Tibial nerve (tissue), 4 donors: ENCODE data around the gene DHX15. TPM values are rescaled to one million over a fixed set of nuclear protein-coding genes. Genes with fewer than 3 reads are reported as not detected.

Experiments
- DNase-seq, 2 donors: peaks; one replicate each; pipeline ENCODE4 v3.0.0-alpha.2; 2019; ENCODE audit warnings: low spot score in 2 of 2
- H3K27ac ChIP-seq, 4 donors: fragments of 200-600 bp; sonication (generic) in 3 of 4; one replicate each; pipeline ENCODE4 v1.5.1; 2017 to 2019; ENCODE audit warnings: mild to moderate bottlenecking in 1 of 4
- H3K27me3 ChIP-seq, 2 donors: fragments of 200-600 bp; sonication (generic) in 1 of 2; one replicate each; pipeline versions ENCODE4 v1.5.1 to v1.6.0; 2017 to 2019
- H3K36me3 ChIP-seq, 3 donors: fragments of 200-600 bp; sonication (generic); one replicate each; pipeline ENCODE4 v1.5.1; 2018 to 2019
- H3K4me1 ChIP-seq, 4 donors: fragments of 200-600 bp; sonication (generic) in 3 of 4; one replicate each; pipeline ENCODE4 v1.5.1; 2017 to 2019
- H3K4me3 ChIP-seq, 4 donors: fragments of 200-600 bp; sonication (generic) in 3 of 4; one replicate each; pipeline ENCODE4 v1.5.1; 2017 to 2019; ENCODE audit warnings: mild to moderate bottlenecking in 1 of 4, moderate library complexity in 1 of 4
- H3K9me3 ChIP-seq, 4 donors: fragments of 200-600 bp; sonication (generic) in 3 of 4; one replicate each; pipeline ENCODE4 v1.5.1; 2017 to 2019
- CTCF ChIP-seq, 5 experiments: fragments of 200-600 bp in 3 of 5; fragments of 450-650 bp in 2 of 5; sonication (generic) in 3 of 5; IDR thresholded peaks; one replicate each; pipeline ENCODE4 v1.5.1; 2016 to 2019; ENCODE audit warnings: antibody characterized with exemption in 5 of 5, mild to moderate bottlenecking in 3 of 5, moderate library complexity in 2 of 5
- EP300 ChIP-seq, 2 donors: sonication (generic); formaldehyde crosslinking; IDR thresholded peaks; one replicate each; pipeline ENCODE4 v1.6.1; 2017; ENCODE audit warnings: antibody characterized with exemption in 2 of 2, mild to moderate bottlenecking in 1 of 2
- POLR2A ChIP-seq, 2 donors: fragments of 450-650 bp; IDR thresholded peaks; one replicate each; pipeline ENCODE4 v1.6.1; 2017; ENCODE audit warnings: antibody characterized with exemption in 2 of 2, mild to moderate bottlenecking in 2 of 2, moderate library complexity in 2 of 2
- WGBS, 2 donors: methylation state at CpG; one replicate each; pipeline ENCODE4 v1.1.5; 2018; 5-methylcytosine and 5-hydroxymethylcytosine counted together
- total RNA-seq, 4 donors: library from RNA; depleted of rRNA; stranded (reverse); fragments of >200 nt; gene quantifications; one replicate each; pipeline ENCODE4 v1.1.0, GENCODE V29; 2016

DHX15 gene
- total RNA-seq, 4 donors from 2014 or later = 127 to 167 (median 134) TPM

DNA sequence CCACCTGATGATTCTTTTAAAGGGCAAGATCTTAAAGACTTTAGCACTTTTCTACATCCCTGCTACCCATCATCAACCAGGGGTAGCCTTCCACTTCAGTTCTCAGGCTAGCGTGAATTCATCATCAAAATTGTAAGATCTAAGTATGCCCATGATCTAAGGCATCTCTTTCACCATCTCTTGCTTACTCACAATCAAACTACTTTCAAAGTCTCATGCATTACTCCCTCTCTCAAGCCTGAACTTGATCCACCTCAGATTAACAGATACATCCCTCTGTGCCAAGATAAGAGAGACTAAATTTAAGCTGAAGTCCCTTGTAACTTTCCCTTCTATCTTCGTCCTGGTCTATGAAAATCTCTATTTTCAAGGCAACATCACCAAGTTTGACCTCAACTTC, 62.8 kb downstream of the DHX15 start:
- WGBS, 2 donors = 96 to 99% methylated on average over 2 of the region's 2 CpGs
- H3K9me3 ChIP-seq = no peaks in the 10 kb centered on the region
- TF ChIP-seq EP300 (IDR thresholded peaks at IDR 0.05) = no peak
- no peak for TF ChIP-seq POLR2A (IDR thresholded peaks at IDR 0.05)
- TF ChIP-seq CTCF (IDR thresholded peaks at IDR 0.05) = no peak
- no peak overlapping the region for H3K4me3 ChIP-seq
- no peaks in the 10 kb centered on the region for H3K27me3 ChIP-seq
- H3K4me1 ChIP-seq = peaks cover 0 to 15% (median 6%) of the 10 kb centered on the region in 4 donors
- H3K27ac ChIP-seq = no peak overlapping the region
- no peak for DNase-seq
- H3K36me3 ChIP-seq = peaks cover 0 to 31% (median 0%) of the 10 kb centered on the region in 3 donors

DNA sequence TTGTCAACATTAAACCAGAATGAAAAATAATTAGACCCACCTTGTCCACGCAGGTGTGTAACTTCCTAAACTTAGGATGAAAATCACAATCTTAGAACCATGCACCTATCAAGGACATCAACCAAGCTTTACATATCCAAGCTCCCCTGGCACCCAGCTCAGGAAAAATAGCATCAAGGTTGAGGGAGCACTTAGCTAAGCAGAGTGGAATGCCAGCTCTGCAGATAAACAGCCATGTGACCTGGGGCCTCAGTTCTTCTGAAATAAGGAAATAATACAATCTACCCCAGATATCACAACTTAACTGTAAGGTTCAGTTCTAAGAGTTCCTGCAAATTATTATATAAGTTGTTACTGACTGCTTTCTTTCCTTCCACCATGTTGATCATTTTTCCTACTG, 64.7 kb downstream of the DHX15 start:
- Histone ChIP-seq H3K27me3 (no peaks in the 10 kb centered on the region), H3K4me3 (no peak overlapping the region), H3K27ac (peak overlapping the region in 1 of 4 donors; percentile 65), H3K36me3 (peaks cover 0 to 14% (median 0%) of the 10 kb centered on the region in 3 donors), H3K4me1 (peaks cover 0 to 15% (median 6%) of the 10 kb centered on the region in 4 donors), H3K9me3 (no peaks in the 10 kb centered on the region)
- TF ChIP-seq CTCF (IDR thresholded peaks at IDR 0.05) (no peak), EP300 (IDR thresholded peaks at IDR 0.05) (no peak), POLR2A (IDR thresholded peaks at IDR 0.05) (no peak)
- no peak for DNase-seq
- WGBS, 2 donors = 88 to 97% methylated on average over 1 of the region's 1 CpG

DNA sequence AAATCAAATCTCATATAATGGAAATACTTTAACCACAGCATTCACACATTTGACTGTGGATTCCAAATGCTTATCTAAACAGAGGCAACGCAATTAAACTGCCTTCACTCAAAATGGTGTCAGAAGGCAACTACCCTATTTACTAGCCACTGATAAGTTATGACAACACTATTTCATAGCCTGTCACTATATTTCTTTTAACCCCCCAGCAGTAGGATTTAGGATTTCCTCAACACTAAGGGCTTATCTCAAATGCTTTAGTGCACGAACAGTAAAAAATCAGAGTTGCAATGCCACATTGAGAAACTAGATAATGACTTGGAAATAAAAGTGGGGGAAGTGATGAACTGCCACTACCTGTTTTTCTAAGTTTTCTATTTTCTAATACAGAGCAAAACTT, 66.7 kb downstream of the DHX15 start:
- Histone ChIP-seq H3K36me3 (peaks cover 0 to 12% (median 0%) of the 10 kb centered on the region in 3 donors), H3K27me3 (no peaks in the 10 kb centered on the region), H3K4me1 (peaks cover 0 to 15% (median 6%) of the 10 kb centered on the region in 4 donors), H3K27ac (peak overlapping the region in 1 of 4 donors; percentile 65), H3K9me3 (no peaks in the 10 kb centered on the region), H3K4me3 (no peak overlapping the region)
- TF ChIP-seq EP300 (IDR thresholded peaks at IDR 0.05) (no peak), CTCF (IDR thresholded peaks at IDR 0.05) (no peak), POLR2A (IDR thresholded peaks at IDR 0.05) (no peak)
- no peak for DNase-seq
- WGBS, 2 donors = 80 to 91% methylated on average over 2 of the region's 2 CpGs

DNA sequence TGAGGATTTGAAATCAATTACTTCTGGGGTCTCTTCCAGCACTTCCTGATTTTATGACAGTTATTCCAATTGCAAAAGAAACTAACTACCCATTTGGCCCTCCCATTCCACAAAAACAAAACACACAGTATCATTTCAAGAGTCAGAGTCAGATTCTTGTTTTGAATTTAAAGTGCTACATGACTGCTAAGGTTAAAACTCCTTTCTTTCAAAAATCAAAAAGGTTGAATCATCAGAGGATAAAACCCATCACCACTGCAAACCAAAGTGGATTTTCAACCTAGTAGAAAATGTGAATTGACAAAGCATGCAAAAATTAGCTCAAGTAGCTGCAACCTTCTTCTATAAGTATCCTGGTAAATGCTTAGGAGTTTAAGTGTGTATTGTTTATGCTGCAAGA, 67.4 kb downstream of the DHX15 start:
- Histone ChIP-seq H3K4me3 (no peak overlapping the region), H3K4me1 (peaks cover 0 to 15% (median 6%) of the 10 kb centered on the region in 4 donors), H3K9me3 (no peaks in the 10 kb centered on the region), H3K36me3 (peaks cover 0 to 12% (median 0%) of the 10 kb centered on the region in 3 donors), H3K27me3 (no peaks in the 10 kb centered on the region), H3K27ac (no peak overlapping the region)
- TF ChIP-seq EP300 (IDR thresholded peaks at IDR 0.05) = no peak
- no peak for TF ChIP-seq POLR2A (IDR thresholded peaks at IDR 0.05)
- TF ChIP-seq CTCF (IDR thresholded peaks at IDR 0.05) = no peak
- no peak for DNase-seq

DNA sequence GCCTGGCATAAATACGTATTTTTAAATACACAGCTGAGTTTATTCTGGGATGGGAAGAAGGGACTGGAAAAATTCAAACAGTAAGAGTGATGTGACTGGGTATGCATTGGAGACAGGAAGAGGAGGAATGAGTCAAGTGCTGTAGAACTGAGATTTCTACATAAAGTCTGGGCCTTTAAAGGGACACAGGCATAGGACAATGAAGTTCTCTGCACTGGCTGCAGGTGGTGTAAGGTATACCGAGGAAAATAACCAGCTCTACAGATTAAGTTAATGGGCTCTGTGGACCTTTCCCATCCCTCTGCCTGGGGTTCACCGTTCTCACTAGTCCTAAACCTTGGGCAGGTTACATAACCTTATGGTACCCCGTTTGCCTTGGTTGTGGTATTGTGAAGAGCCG, 68.7 kb downstream of the DHX15 start:
- Histone ChIP-seq H3K9me3 (no peaks in the 10 kb centered on the region), H3K4me1 (peaks cover 0 to 15% (median 6%) of the 10 kb centered on the region in 4 donors), H3K36me3 (peaks cover 0 to 12% (median 0%) of the 10 kb centered on the region in 3 donors), H3K27ac (no peak overlapping the region), H3K27me3 (no peaks in the 10 kb centered on the region), H3K4me3 (no peak overlapping the region)
- TF ChIP-seq CTCF (IDR thresholded peaks at IDR 0.05) (no peak), EP300 (IDR thresholded peaks at IDR 0.05) (no peak)
- 91 to 94% methylated on average over 5 of the region's 5 CpGs for whole genome bisulfite sequencing, 2 donors
- DNase-seq = no peak
